ENCODE data around the gene REPIN1.

The REPIN1 gene

GRCh38 chr7:150376560-150376959 lies 7.9 kb downstream of the REPIN1 start:
- no peak for TF ChIP-seq CTCF (IDR thresholded peaks at IDR 0.05; ENCODE audit: borderline replicate concordance, insufficient read depth, low read depth, low read length)
- no peak overlapping the region for H3K4me3 ChIP-seq (ENCODE audit: low read depth, low read length)

- H3K4me3 ChIP-seq (ENCODE audit: low read depth, low read length): no peak overlapping the region
- TF ChIP-seq CTCF (IDR thresholded peaks at IDR 0.05; ENCODE audit: borderline replicate concordance, insufficient read depth, low read depth, low read length): no peak
Measured at GRCh38 chr7:150377196-150377595, 8.6 kb downstream of the REPIN1 start.

GRCh38 chr7:150377635-150378034 lies 9.0 kb downstream of the REPIN1 start:
- no peak overlapping the region for H3K4me3 ChIP-seq (ENCODE audit: low read depth, low read length)
- TF ChIP-seq CTCF (IDR thresholded peaks at IDR 0.05; ENCODE audit: borderline replicate concordance, insufficient read depth, low read depth, low read length): no peak

- 0 out of 2 replicates have a peak, but pooled peaks have one; percentile 1 for TF ChIP-seq CTCF (IDR thresholded peaks at IDR 0.05; ENCODE audit: borderline replicate concordance, insufficient read depth, low read depth, low read length)
Measured at GRCh38 chr7:150378115-150378852, 9.7 kb downstream of the REPIN1 start.

GRCh38 chr7:150378853-150379440 lies 10.3 kb downstream of the REPIN1 start, which contains the start of gene ZNF775:
TSS of gene ZNF775 (plus strand) at chr7:150379330. CDS start at chr7:150388471, 9,141 bp downstream.
- H3K4me3 ChIP-seq (ENCODE audit: low read depth, low read length): peak within 1 kb of the TSS; percentile 65
- TF ChIP-seq CTCF (IDR thresholded peaks at IDR 0.05; ENCODE audit: borderline replicate concordance, insufficient read depth, low read depth, low read length): no peak

More at GRCh38 chr7:150378115-150378852, 9.7 kb downstream of the REPIN1 start:
- H3K4me3 ChIP-seq (ENCODE audit: low read depth, low read length): peak overlapping the region; percentile 65

- no peak for TF ChIP-seq CTCF (IDR thresholded peaks at IDR 0.05; ENCODE audit: borderline replicate concordance, insufficient read depth, low read depth, low read length)
- H3K4me3 ChIP-seq (ENCODE audit: low read depth, low read length): peak overlapping the region; percentile 65
Measured at GRCh38 chr7:150379441-150380379, 11.1 kb downstream of the REPIN1 start.
